IMR-90 (cell line): ENCODE measurements around the gene BECN2.

ENCODE experiments used
- CEBPB ChIP-seq: IDR thresholded peaks from 2 replicates; pipeline ENCODE4 v1.6.1; 2012; ENCODE audit warnings: low read depth, low read length, improper control_type of control experiment
- CHD1 ChIP-seq: IDR thresholded peaks from 2 replicates; pipeline ENCODE4 v1.6.1; 2012; ENCODE audit warnings: low read depth, low read length, improper control_type of control experiment
- CTCF ChIP-seq: conservative IDR thresholded peaks from 2 replicates; pipeline ENCODE4 v1.5.1; 2012; ENCODE audit warnings: mild to moderate bottlenecking, low read depth, low read length, improper control_type of control experiment
- ELK1 ChIP-seq: fragments of 150-350 bp; IDR thresholded peaks from 2 replicates; pipeline ENCODE4 v1.6.1; 2016; ENCODE audit warnings: low read depth, mild to moderate bottlenecking, low read length, moderate library complexity, borderline replicate concordance
- MAZ ChIP-seq: IDR thresholded peaks from 2 replicates; pipeline ENCODE4 v1.6.1; 2012; ENCODE audit warnings: low read depth, mild to moderate bottlenecking, low read length, improper control_type of control experiment, moderate library complexity, borderline replicate concordance
- POLR2A ChIP-seq: IDR thresholded peaks from 2 replicates; pipeline ENCODE4 v1.6.1; 2012; ENCODE audit warnings: mild to moderate bottlenecking, low read depth, low read length

GRCh38 chr1:241934201-241934848, 23.2 kb upstream of the BECN2 start:
- TF ChIP-seq CTCF (no peak), POLR2A (no peak), MAZ (no peak), CHD1 (no peak), ELK1 (no peak), CEBPB (no peak)
